A549 (cell line): ENCODE data around the gene RBM4B. TPM values are rescaled to one million over a fixed set of nuclear protein-coding genes. Genes with fewer than 3 reads are reported as not detected.

Source experiments
- ATAC-seq, 2 experiments: fragments of 200-7000 bp in 1 of 2; fragments of >200 bp in 1 of 2; cut with Nextera tagmentation in 1 of 2; cut with Tn5 transposase in 1 of 2; 3 replicates each; pipeline versions ENCODE4 v1.8.0 to v1.9.1; 2018 to 2020; ENCODE audit warnings: mild to moderate bottlenecking in 1 of 2, moderate library complexity in 1 of 2
- CTCF ChIA-PET: fragments of 300-600 bp; sonication (Branson Sonifier 250); formaldehyde crosslinking; extraction: SDS; loops from one replicate; lab custom pipeline; 2021; ENCODE audit warnings: antibody characterized with exemption, inconsistent platforms; lab: Yijun Ruan, JAX
- POLR2A ChIA-PET: fragments of 350-600 bp; formaldehyde crosslinking; extraction: SDS; loops from one replicate; lab custom pipeline; 2021; ENCODE audit warnings: antibody characterized with exemption, inconsistent platforms; lab: Yijun Ruan, JAX
- DNase-seq, 2 experiments: peaks; one replicate each; pipeline versions ENCODE4 v3.0.0 to v3.0.0-alpha.2; 2011 to 2016; ENCODE audit warnings: low read depth in 1 of 2, low spot score in 1 of 2
- FAIRE-seq: peaks from 2 replicates; lab custom pipeline; 2011; peaks lifted over from hg19 to GRCh38; lab: Jason Lieb, UNC
- H3K27ac ChIP-seq, 2 experiments: fragments of >200 bp; sonication (Bioruptor Twin); formaldehyde crosslinking; 3 replicates each; pipeline ENCODE4 v1.5.1; 2016 to 2017
- H3K4me1 ChIP-seq: fragments of >200 bp; sonication (Bioruptor Twin); formaldehyde crosslinking; 3 replicates; pipeline ENCODE4 v1.6.1; 2016
- H3K4me2 ChIP-seq: fragments of >200 bp; sonication (Bioruptor Twin); formaldehyde crosslinking; 3 replicates; pipeline ENCODE4 v1.6.1; 2016
- H3K4me3 ChIP-seq: fragments of >200 bp; sonication (Bioruptor Twin); formaldehyde crosslinking; 3 replicates; pipeline ENCODE4 v1.5.1; 2016
- H3K9me3 ChIP-seq: fragments of >200 bp; sonication (Bioruptor Twin); formaldehyde crosslinking; 3 replicates; pipeline ENCODE4 v1.6.1; 2016
- ATOH8 ChIP-seq: fragments of 250-450 bp; sonication (Bioruptor Pico); IDR thresholded peaks from 2 replicates; pipeline ENCODE4 v1.5.0; 2020; ENCODE audit warnings: low read depth, mild to moderate bottlenecking, moderate library complexity
- BHLHE40 ChIP-seq: IDR thresholded peaks from 2 replicates; pipeline ENCODE4 v1.6.1; 2012; ENCODE audit warnings: low read depth, low read length, inconsistent platforms
- CBX2 ChIP-seq: fragments of 200-600 bp; sonication (generic); IDR thresholded peaks from 2 replicates; pipeline ENCODE4 v1.6.1; 2016; ENCODE audit warnings: low read depth, mild to moderate bottlenecking, borderline replicate concordance
- FOSL2 ChIP-seq, 2 experiments: fragments of 450-650 bp in 1 of 2; fragments of >200 bp in 1 of 2; sonication (Bioruptor Twin) in 1 of 2; formaldehyde crosslinking; IDR thresholded peaks; 2 replicates each; pipeline versions ENCODE4 v1.5.0 to v1.6.1; 2016 to 2020; ENCODE audit warnings: mild to moderate bottlenecking in 1 of 2, moderate library complexity in 1 of 2
- FOXS1 ChIP-seq: fragments of 250-450 bp; sonication (Bioruptor Pico); IDR thresholded peaks from 2 replicates; pipeline ENCODE4 v1.5.0; 2020; ENCODE audit warnings: mild to moderate bottlenecking, moderate library complexity
- HDAC2 ChIP-seq: fragments of 200-600 bp; sonication (generic); IDR thresholded peaks from 2 replicates; pipeline ENCODE4 v1.6.1; 2016
- HEYL ChIP-seq: fragments of 250-450 bp; sonication (Bioruptor Pico); IDR thresholded peaks from 2 replicates; pipeline ENCODE4 v1.8.0; 2021; ENCODE audit warnings: mild to moderate bottlenecking, moderate library complexity
- HMGXB4 ChIP-seq: fragments of 250-450 bp; sonication (Bioruptor Pico); IDR thresholded peaks from 2 replicates; pipeline ENCODE4 v1.5.0; 2021; ENCODE audit warnings: mild to moderate bottlenecking, moderate library complexity, borderline replicate concordance
- HOXA7 ChIP-seq: fragments of 250-450 bp; sonication (Bioruptor Pico); IDR thresholded peaks from 2 replicates; pipeline ENCODE4 v1.5.0; 2020; ENCODE audit warnings: mild to moderate bottlenecking, moderate library complexity
- HOXB5 ChIP-seq: fragments of 250-450 bp; sonication (Bioruptor Pico); IDR thresholded peaks from 2 replicates; pipeline ENCODE4 v1.5.0; 2020; ENCODE audit warnings: mild to moderate bottlenecking, moderate library complexity
- JUN ChIP-seq, 2 experiments: fragments of >200 bp; sonication (Bioruptor Twin); formaldehyde crosslinking; IDR thresholded peaks; 2 replicates in 1 of 2; 3 replicates in 1 of 2; pipeline ENCODE4 v1.6.1; 2016 to 2017
- MAFK ChIP-seq: fragments of 450-650 bp; IDR thresholded peaks from 2 replicates; pipeline ENCODE4 v1.6.1; 2014; ENCODE audit not compliant: partially characterized antibody
- MYC ChIP-seq: IDR thresholded peaks from 2 replicates; pipeline ENCODE4 v1.6.1; 2012; ENCODE audit warnings: mild to moderate bottlenecking, inconsistent platforms, low read length, improper control_type of control experiment, borderline replicate concordance
- NFE2L2 ChIP-seq: fragments of 150-350 bp; conservative IDR thresholded peaks from 2 replicates; pipeline ENCODE4 v1.6.1; 2014; ENCODE audit warnings: low read length
- PHF8 ChIP-seq: fragments of 200-600 bp; sonication (generic); IDR thresholded peaks from 2 replicates; pipeline ENCODE4 v1.6.1; 2016; ENCODE audit warnings: low read depth, mild to moderate bottlenecking, antibody characterized with exemption, moderate library complexity, borderline replicate concordance
- RAD21 ChIP-seq, 2 experiments: fragments of >200 bp in 1 of 2; sonication (Bioruptor Twin) in 1 of 2; formaldehyde crosslinking in 1 of 2; IDR thresholded peaks in 1 of 2; conservative IDR thresholded peaks in 1 of 2; 2 replicates in 1 of 2; 3 replicates in 1 of 2; pipeline ENCODE4 v1.6.1; 2012 to 2018; ENCODE audit warnings: inconsistent platforms in 1 of 2
- RARB ChIP-seq: fragments of 250-450 bp; sonication (Bioruptor Pico); IDR thresholded peaks from 2 replicates; pipeline ENCODE4 v1.8.0; 2021; ENCODE audit warnings: mild to moderate bottlenecking, moderate library complexity
- RNF2 ChIP-seq: fragments of 200-600 bp; sonication (generic); IDR thresholded peaks from 2 replicates; pipeline ENCODE4 v1.6.1; 2016; ENCODE audit warnings: low read depth, mild to moderate bottlenecking, antibody characterized with exemption, moderate library complexity, borderline replicate concordance
- SMC3 ChIP-seq: fragments of >200 bp; sonication (Bioruptor Twin); formaldehyde crosslinking; IDR thresholded peaks from 3 replicates; pipeline ENCODE4 v1.6.1; 2018; ENCODE audit warnings: inconsistent platforms
- USF2 ChIP-seq: fragments of 450-650 bp; IDR thresholded peaks from 2 replicates; pipeline ENCODE4 v1.6.1; 2014; ENCODE audit warnings: antibody characterized with exemption
- ZNF302 ChIP-seq: fragments of 250-450 bp; sonication (Bioruptor Pico); IDR thresholded peaks from 2 replicates; pipeline ENCODE4 v1.9.0; 2021; ENCODE audit warnings: inconsistent platforms, mild to moderate bottlenecking, moderate library complexity
- WGBS: methylation state at CpG from one replicate; pipeline ENCODE4 v1.1.6; 2017; ENCODE audit errors: missing lambda C conversion rate; 5-methylcytosine and 5-hydroxymethylcytosine counted together
- polyA plus RNA-seq, 4 experiments: library from polyadenylated mRNA; depleted of rRNA in 3 of 4; stranded (reverse); fragments of >200 nt; fragmentation: RNase III in 1 of 4; extraction: RNeasy Plus Mini Kit Qiagen cat#74134 plus additional on column Dnase treatment in 1 of 4; gene quantifications; 2 replicates in 3 of 4; 3 replicates in 1 of 4; pipeline ENCODE4 v1.2.3, GENCODE V29; 2011 to 2017

RBM4B gene
- polyA plus RNA-seq, 2 of the 4 experiments (the other 2 are of a cell fraction) = 28.0 to 32.7 TPM

- Histone ChIP-seq H3K4me1 (no peaks in the 10 kb centered on the region), H3K9me3 (no peaks in the 10 kb centered on the region), H3K4me3 (no peak overlapping the region), H3K27ac (no peak overlapping the region)
- POLR2A ChIA-PET = interaction anchor here (4.8 kb wide), 1 partner anchor 13 kb away, joined by 22 read pairs; the partner anchor contains the start of gene RBM4B
- CTCF ChIA-PET = interaction anchor here (0.9 to 3.5 kb wide), 4 partner anchors 9 to 86 kb away, joined by 3 to 17 read pairs (median 4); partner anchors contain the start of gene RBM4B
- TF ChIP-seq JUN (IDR thresholded peaks at IDR 0.05) = no peak
- TF ChIP-seq, all 56 proteins: peak for 0
- FAIRE-seq = no peak
- no peak for DNase-seq
- WGBS = 92% methylated on average over 11 of the region's 11 CpGs
- no peak for ATAC-seq
- no peak overlapping the region for H3K4me2 ChIP-seq
Measured at GRCh38 chr11:66665369-66665768, 12.3 kb downstream of the RBM4B start.

GRCh38 chr11:66663741-66664296 is 13.9 kb downstream of the RBM4B start:
- DNase-seq (no peak), FAIRE-seq (no peak), ATAC-seq (no peak)
- H3K9me3 ChIP-seq = no peaks in the 10 kb centered on the region
- WGBS = 92% methylated on average over 1 of the region's 1 CpG
- H3K4me1 ChIP-seq = no peaks in the 10 kb centered on the region
- H3K4me3 ChIP-seq = no peak overlapping the region
- ChIA-PET POLR2A (interaction anchor here (1.3 to 4.8 kb wide), 2 partner anchors 14 to 48 kb away, joined by 6 to 22 read pairs; partner anchors contain the start of genes RBM14 and RBM4B), CTCF (interaction anchor here (0.6 to 3.5 kb wide), 8 partner anchors 8 to 103 kb away, joined by 3 to 17 read pairs (median 4); partner anchors contain the start of genes CCDC87, CCS and RBM4B)
- no peak overlapping the region for H3K4me2 ChIP-seq
- TF ChIP-seq HEYL (CRISPR knock-in tag) (no peak), MAFK (no peak), ATOH8 (no peak), ZNF302 (CRISPR knock-in tag) (no peak)
- no peak overlapping the region for H3K27ac ChIP-seq

- no peak for ATAC-seq
- no peak for FAIRE-seq
- POLR2A ChIA-PET = interaction anchor here (0.6 to 1.9 kb wide), 3 partner anchors 10 to 22 kb away, joined by 3 to 9 read pairs (median 3); partner anchors contain the start of gene RBM4B
Measured at GRCh38 chr11:66659763-66660162, 17.9 kb downstream of the RBM4B start.

GRCh38 chr11:66653123-66653522 is 24.6 kb downstream of the RBM4B start:
- no peak overlapping the region for H3K4me2 ChIP-seq
- H3K9me3 ChIP-seq = no peaks in the 10 kb centered on the region
- H3K27ac ChIP-seq = no peak overlapping the region
- H3K4me3 ChIP-seq = no peak overlapping the region
- ChIA-PET POLR2A (interaction anchor here (2.6 kb wide), 1 partner anchor 15 kb away, joined by 9 read pairs; the partner anchor contains the start of gene RBM4), CTCF (interaction anchor here (0.6 to 1.3 kb wide), 7 partner anchors 8 to 246 kb away, joined by 3 read pairs; partner anchors contain the start of genes CCDC87 and CCS)
- WGBS = 91% methylated on average over 6 of the region's 6 CpGs
- FAIRE-seq (no peak), DNase-seq (no peak), ATAC-seq (peak; percentile 9 to 20; a peak in 1 of 6 replicates)
- no peak for TF ChIP-seq FOSL2 (IDR thresholded peaks at IDR 0.05)
- TF ChIP-seq FOSL2 (CRISPR knock-in tag; IDR thresholded peaks at IDR 0.05) = no peak
- TF ChIP-seq FOXS1 (CRISPR knock-in tag) = no peak
- TF ChIP-seq BHLHE40 = no peak
- TF ChIP-seq RAD21 (conservative IDR thresholded peaks at IDR 0.05 in 1 of 2, IDR thresholded peaks at IDR 0.05 in 1 of 2) = no peak
- H3K4me1 ChIP-seq = no peaks in the 10 kb centered on the region

More at GRCh38 chr11:66659763-66660162, 17.9 kb downstream of the RBM4B start:
- no peak for TF ChIP-seq MYC
- TF ChIP-seq RAD21 (conservative IDR thresholded peaks at IDR 0.05 in 1 of 2, IDR thresholded peaks at IDR 0.05 in 1 of 2) = no peak
- no peak for TF ChIP-seq RARB
- CTCF ChIA-PET = interaction anchor here (0.7 to 1.8 kb wide), 4 partner anchors 9 to 296 kb away, joined by 3 to 11 read pairs (median 6); no protein-coding TSS in a partner anchor
- H3K4me3 ChIP-seq = no peak overlapping the region
- H3K9me3 ChIP-seq = no peaks in the 10 kb centered on the region
- H3K4me2 ChIP-seq = no peak overlapping the region
- WGBS = 78% methylated on average over 2 of the region's 2 CpGs
- no peak overlapping the region for H3K27ac ChIP-seq
- H3K4me1 ChIP-seq = no peaks in the 10 kb centered on the region
- no peak for DNase-seq

GRCh38 chr11:66652651-66653050 is 25.0 kb downstream of the RBM4B start:
- H3K9me3 ChIP-seq = no peaks in the 10 kb centered on the region
- H3K27ac ChIP-seq = no peak overlapping the region
- H3K4me1 ChIP-seq = no peaks in the 10 kb centered on the region
- ChIA-PET CTCF (interaction anchor here (0.5 to 1.2 kb wide), 5 partner anchors 7 to 60 kb away, joined by 3 read pairs; partner anchors contain the start of genes CCDC87 and CCS), POLR2A (interaction anchor here (2.6 kb wide), 1 partner anchor 14 kb away, joined by 9 read pairs; the partner anchor contains the start of gene RBM4)
- WGBS = 97% methylated on average over 7 of the region's 7 CpGs
- H3K4me3 ChIP-seq = no peak overlapping the region
- DNase-seq (no peak), ATAC-seq (peak; percentile 13 to 27; a peak in 4 of 6 replicates), FAIRE-seq (no peak)
- no peak overlapping the region for H3K4me2 ChIP-seq
- TF ChIP-seq ZNF302 (CRISPR knock-in tag) (no peak), NFE2L2 (no peak), RNF2 (no peak), HDAC2 (no peak), HMGXB4 (CRISPR knock-in tag) (no peak), HOXB5 (no peak), USF2 (no peak), HOXA7 (CRISPR knock-in tag) (no peak), CBX2 (no peak), SMC3 (no peak), PHF8 (no peak)
